Mesenchymal stem cell (in vitro differentiated cells and primary cell): ENCODE measurements around the gene CEP170B.

Source experiments
- DNase-seq: peaks from one replicate; pipeline ENCODE4 v3.0.0-alpha.2; 2013
- H2AFZ ChIP-seq: one replicate; pipeline ENCODE4 v1.6.1; 2013; ENCODE audit warnings: low read depth, mild to moderate bottlenecking, control low read depth, inconsistent platforms, low read length, moderate library complexity
- H2AK5ac ChIP-seq: 2 replicates; pipeline ENCODE4 v1.6.1; 2013; ENCODE audit warnings: low read length, moderate library complexity, mild to moderate bottlenecking, inconsistent platforms; ENCODE audit not compliant: severe bottlenecking
- H2BK120ac ChIP-seq: one replicate; pipeline ENCODE4 v1.6.1; 2013; ENCODE audit warnings: low read depth, mild to moderate bottlenecking, inconsistent platforms, low read length, moderate library complexity
- H2BK12ac ChIP-seq, 2 experiments: one replicate each; pipeline ENCODE4 v1.6.1; 2013; ENCODE audit warnings: inconsistent platforms in 2 of 2, low read length in 2 of 2, mild to moderate bottlenecking in 2 of 2, moderate library complexity in 2 of 2, control low read depth in 1 of 2
- H2BK15ac ChIP-seq: one replicate; pipeline ENCODE4 v1.6.1; 2013; ENCODE audit warnings: mild to moderate bottlenecking, low read depth, inconsistent platforms; ENCODE audit not compliant: poor library complexity, severe bottlenecking
- H2BK5ac ChIP-seq: 2 replicates; pipeline ENCODE4 v1.6.1; 2013; ENCODE audit warnings: low read depth, mild to moderate bottlenecking, low read length, control low read depth, inconsistent platforms; ENCODE audit not compliant: poor library complexity, severe bottlenecking
- H3K14ac ChIP-seq, 2 experiments: one replicate each; pipeline ENCODE4 v1.6.1; 2013; ENCODE audit warnings: inconsistent platforms in 2 of 2, low read length in 2 of 2, control low read depth in 1 of 2, mild to moderate bottlenecking in 1 of 2, moderate library complexity in 1 of 2
- H3K18ac ChIP-seq, 2 experiments: one replicate each; pipeline ENCODE4 v1.6.1; 2013; ENCODE audit warnings: inconsistent platforms in 2 of 2, low read length in 2 of 2, control low read depth in 1 of 2, low read depth in 1 of 2, mild to moderate bottlenecking in 1 of 2
- H3K23ac ChIP-seq, 2 experiments: one replicate each; pipeline ENCODE4 v1.6.1; 2013; ENCODE audit warnings: inconsistent platforms in 2 of 2, low read length in 2 of 2, mild to moderate bottlenecking in 2 of 2, moderate library complexity in 2 of 2, control low read depth in 1 of 2
- H3K27ac ChIP-seq: 2 replicates; pipeline ENCODE4 v1.5.1; 2013; ENCODE audit warnings: mild to moderate bottlenecking, moderate library complexity, low read length, control low read depth, inconsistent platforms; ENCODE audit not compliant: poor library complexity, severe bottlenecking
- H3K27me3 ChIP-seq, 2 experiments: 2 replicates each; pipeline versions ENCODE4 v1.6.1 to v1.7.0; 2013; ENCODE audit warnings: low read length in 2 of 2, mild to moderate bottlenecking in 2 of 2, moderate library complexity in 2 of 2, control low read depth in 1 of 2, inconsistent platforms in 1 of 2; ENCODE audit not compliant: control insufficient read depth in 1 of 2, insufficient read depth in 1 of 2
- H3K36me3 ChIP-seq, 2 experiments: 2 replicates each; pipeline versions ENCODE4 v1.6.1 to v1.7.0; 2013; ENCODE audit warnings: low read length in 2 of 2, control low read depth in 1 of 2, inconsistent platforms in 1 of 2, low read depth in 1 of 2, mild to moderate bottlenecking in 1 of 2; ENCODE audit not compliant: insufficient read depth in 2 of 2, control insufficient read depth in 1 of 2
- H3K4ac ChIP-seq, 2 experiments: one replicate each; pipeline ENCODE4 v1.6.1; 2013; ENCODE audit warnings: inconsistent platforms in 2 of 2, low read length in 2 of 2, mild to moderate bottlenecking in 2 of 2, moderate library complexity in 2 of 2, control low read depth in 1 of 2, low read depth in 1 of 2
- H3K4me1 ChIP-seq: 2 replicates; pipeline ENCODE4 v1.6.1; 2013; ENCODE audit warnings: low read depth, low read length, control low read depth; ENCODE audit not compliant: control insufficient read depth, insufficient read depth
- H3K4me2 ChIP-seq: 2 replicates; pipeline ENCODE4 v1.6.1; 2013; ENCODE audit warnings: low read length, mild to moderate bottlenecking, inconsistent platforms; ENCODE audit not compliant: poor library complexity, severe bottlenecking
- H3K4me3 ChIP-seq, 2 experiments: 2 replicates each; pipeline versions ENCODE4 v1.5.1 to v1.7.0; 2013; ENCODE audit warnings: low read length in 2 of 2, mild to moderate bottlenecking in 2 of 2, control low read depth in 1 of 2, low read depth in 1 of 2; ENCODE audit not compliant: insufficient read depth in 1 of 2
- H3K79me1 ChIP-seq: replicated peaks from 2 replicates; pipeline ENCODE4 v1.6.1; 2013; ENCODE audit warnings: mild to moderate bottlenecking, control low read depth, low read length, inconsistent platforms; ENCODE audit not compliant: poor library complexity, severe bottlenecking
- H3K9ac ChIP-seq: 2 replicates; pipeline ENCODE4 v1.7.0; 2013; ENCODE audit warnings: mild to moderate bottlenecking, low read length, moderate library complexity
- H3K9me3 ChIP-seq: 2 replicates; pipeline ENCODE4 v1.7.0; 2013; ENCODE audit warnings: mild to moderate bottlenecking, low read length; ENCODE audit not compliant: control insufficient read depth
- H4K8ac ChIP-seq: one replicate; pipeline ENCODE4 v1.6.1; 2013; ENCODE audit warnings: inconsistent platforms, mild to moderate bottlenecking, low read length, moderate library complexity
- H4K91ac ChIP-seq: one replicate; pipeline ENCODE4 v1.6.1; 2013; ENCODE audit warnings: mild to moderate bottlenecking, low read length, inconsistent platforms
- WGBS: methylation state at CpG from one replicate; pipeline ENCODE4 v1.1.7; 2013; ENCODE audit warnings: mixed read lengths; 5-methylcytosine and 5-hydroxymethylcytosine counted together

The CEP170B gene

DNA sequence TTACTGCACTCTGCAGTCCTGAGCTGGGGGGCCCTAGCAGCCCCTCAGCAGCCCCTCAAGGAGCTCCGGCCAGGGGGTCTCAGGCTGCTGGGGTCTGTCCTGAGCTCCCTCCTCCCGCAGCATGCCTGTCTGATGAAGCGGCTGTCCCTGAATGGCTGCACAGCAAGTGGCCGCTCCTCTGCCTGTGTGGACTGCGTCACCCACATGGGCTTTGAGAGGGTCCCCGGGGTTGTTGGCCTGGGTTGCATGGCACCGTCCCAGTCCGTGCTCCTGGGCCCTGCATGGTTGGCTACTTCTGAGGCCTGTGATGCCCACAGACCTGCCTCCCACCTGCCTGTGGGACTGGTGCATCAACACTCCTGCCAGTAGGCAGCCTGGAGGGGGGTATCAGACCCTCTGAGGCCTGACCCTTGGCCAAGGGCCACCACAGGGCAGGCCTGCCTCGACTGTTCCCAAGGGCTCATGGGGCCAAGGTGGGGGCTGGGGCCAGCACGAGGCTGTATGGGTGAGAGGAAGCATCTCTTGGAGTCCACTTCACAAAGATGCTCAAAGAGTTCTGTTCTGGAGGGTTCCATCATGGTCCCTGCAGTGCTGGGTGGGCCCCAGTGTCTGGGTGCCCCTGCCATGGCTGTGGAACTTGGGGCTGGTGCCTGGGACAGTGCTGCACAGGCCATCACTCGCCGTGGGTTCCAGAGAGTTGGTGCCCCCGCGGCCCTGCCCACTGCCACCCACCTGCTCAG lies 12.2 kb downstream of the CEP170B start:
- Histone ChIP-seq H2AK5ac (no peak overlapping the region), H3K14ac (no peak overlapping the region)

DNA sequence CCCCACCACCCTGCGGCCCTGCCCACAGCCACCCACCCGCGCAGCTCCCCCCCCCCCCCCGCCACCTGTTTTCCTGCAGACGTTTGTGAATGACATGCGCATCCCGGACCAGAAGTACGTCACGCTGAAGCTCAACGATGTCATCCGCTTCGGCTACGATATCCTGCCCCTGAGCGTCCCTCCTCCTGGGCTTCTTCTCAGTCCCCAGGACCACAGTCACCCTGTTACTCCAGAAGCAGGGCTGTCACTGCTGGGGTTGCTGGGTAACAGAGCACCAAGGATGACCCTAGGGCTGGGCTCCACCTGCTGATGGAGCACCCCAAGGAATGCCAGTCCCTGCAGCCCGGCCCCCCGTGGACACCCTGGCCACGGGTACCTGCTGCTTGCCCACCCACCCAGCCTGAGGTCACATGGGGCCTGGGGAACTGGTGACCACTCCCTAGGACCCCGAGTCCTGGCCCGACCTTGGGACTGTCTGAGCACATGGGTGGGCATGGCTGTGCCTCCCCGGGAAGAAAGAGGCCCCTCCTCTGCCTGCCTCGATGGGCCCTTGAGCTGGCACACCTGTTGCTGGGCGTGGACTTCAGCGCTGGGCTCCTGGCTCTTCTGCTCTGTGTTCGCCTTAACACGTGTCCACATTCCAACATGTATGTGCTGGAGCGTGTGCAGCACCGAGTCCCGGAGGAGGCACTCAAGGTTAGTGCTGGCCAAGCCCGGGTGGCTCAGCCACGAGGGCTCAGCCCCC lies 12.9 kb downstream of the CEP170B start:
- WGBS = 83% methylated on average over 29 of the region's 30 CpGs
- H3K4me1 ChIP-seq = peaks cover 35% of the 10 kb centered on the region
- H3K27me3 ChIP-seq = no peaks in the 10 kb centered on the region
- no peak overlapping the region for H3K23ac ChIP-seq
- H3K9me3 ChIP-seq = no peaks in the 10 kb centered on the region
- H3K14ac ChIP-seq = no peak overlapping the region
- no peak overlapping the region for H2BK120ac ChIP-seq
- no peak for DNase-seq
- H2BK12ac ChIP-seq = no peak overlapping the region
- H3K79me1 ChIP-seq = peaks cover 57% of the 10 kb centered on the region
- no peak overlapping the region for H3K27ac ChIP-seq
- H2AK5ac ChIP-seq = no peak overlapping the region
- no peak overlapping the region for H2BK15ac ChIP-seq
- H3K18ac ChIP-seq = no peak overlapping the region
- no peak overlapping the region for H2AFZ ChIP-seq
- no peak overlapping the region for H3K4ac ChIP-seq
- no peak overlapping the region for H3K4me2 ChIP-seq
- H3K36me3 ChIP-seq = peaks cover 18 to 71% of the 10 kb centered on the region in 2 experiments
- H4K8ac ChIP-seq = no peak overlapping the region
- H3K9ac ChIP-seq = no peak overlapping the region
- no peak overlapping the region for H3K4me3 ChIP-seq
- H2BK5ac ChIP-seq = no peak overlapping the region
- H4K91ac ChIP-seq = no peak overlapping the region

More for the DNA sequence above, 12.2 kb downstream of the CEP170B start:
- DNase-seq = no peak
- Histone ChIP-seq H3K18ac (no peak overlapping the region), H3K36me3 (peaks cover 18 to 65% of the 10 kb centered on the region in 2 experiments), H3K9ac (no peak overlapping the region), H2AFZ (no peak overlapping the region), H2BK120ac (no peak overlapping the region), H3K4ac (no peak overlapping the region), H3K4me2 (no peak overlapping the region), H3K27ac (no peak overlapping the region), H3K23ac (no peak overlapping the region), H3K27me3 (no peaks in the 10 kb centered on the region), H3K4me1 (peaks cover 37% of the 10 kb centered on the region), H4K8ac (no peak overlapping the region), H3K9me3 (no peaks in the 10 kb centered on the region), H2BK15ac (no peak overlapping the region), H3K79me1 (peaks cover 57% of the 10 kb centered on the region), H2BK12ac (no peak overlapping the region), H2BK5ac (no peak overlapping the region), H4K91ac (no peak overlapping the region), H3K4me3 (no peak overlapping the region)
- 90% methylated on average over 14 of the region's 14 CpGs for WGBS

DNA sequence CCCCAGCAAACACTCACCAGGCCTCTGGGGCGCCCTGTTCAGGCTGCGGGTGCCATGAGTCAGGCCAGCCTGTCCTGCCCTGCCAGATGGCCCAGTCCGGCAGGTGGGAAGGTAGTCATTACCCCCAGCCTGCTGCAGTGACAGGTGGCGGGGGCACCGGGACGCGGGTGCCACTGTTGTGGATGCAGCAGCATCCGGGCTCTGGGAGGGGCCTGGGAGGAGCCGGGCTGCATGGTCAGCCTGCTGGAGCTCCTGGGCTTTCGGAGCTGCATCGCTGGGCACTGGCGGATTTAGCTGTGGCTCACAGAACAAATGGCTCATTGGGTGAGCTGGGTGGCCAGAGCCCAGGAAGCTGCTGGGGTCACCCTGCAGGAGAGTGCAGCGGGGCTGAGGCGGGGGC lies 13.5 kb downstream of the CEP170B start:
- Histone ChIP-seq H3K79me1 (peaks cover 56% of the 10 kb centered on the region), H2BK15ac (no peak overlapping the region), H2BK12ac (no peak overlapping the region), H3K9ac (no peak overlapping the region), H4K8ac (no peak overlapping the region), H3K14ac (no peak overlapping the region), H3K4ac (no peak overlapping the region), H3K4me2 (no peak overlapping the region), H3K36me3 (peaks cover 24 to 77% of the 10 kb centered on the region in 2 experiments), H2BK5ac (no peak overlapping the region), H3K9me3 (no peaks in the 10 kb centered on the region), H3K27ac (no peak overlapping the region), H3K23ac (no peak overlapping the region), H3K4me3 (no peak overlapping the region), H2BK120ac (no peak overlapping the region), H4K91ac (no peak overlapping the region), H2AFZ (no peak overlapping the region), H3K27me3 (no peaks in the 10 kb centered on the region), H3K4me1 (peaks cover 30% of the 10 kb centered on the region), H3K18ac (no peak overlapping the region), H2AK5ac (no peak overlapping the region)
- whole genome bisulfite sequencing = 93% methylated on average over 14 of the region's 14 CpGs
- DNase-seq = no peak

DNA sequence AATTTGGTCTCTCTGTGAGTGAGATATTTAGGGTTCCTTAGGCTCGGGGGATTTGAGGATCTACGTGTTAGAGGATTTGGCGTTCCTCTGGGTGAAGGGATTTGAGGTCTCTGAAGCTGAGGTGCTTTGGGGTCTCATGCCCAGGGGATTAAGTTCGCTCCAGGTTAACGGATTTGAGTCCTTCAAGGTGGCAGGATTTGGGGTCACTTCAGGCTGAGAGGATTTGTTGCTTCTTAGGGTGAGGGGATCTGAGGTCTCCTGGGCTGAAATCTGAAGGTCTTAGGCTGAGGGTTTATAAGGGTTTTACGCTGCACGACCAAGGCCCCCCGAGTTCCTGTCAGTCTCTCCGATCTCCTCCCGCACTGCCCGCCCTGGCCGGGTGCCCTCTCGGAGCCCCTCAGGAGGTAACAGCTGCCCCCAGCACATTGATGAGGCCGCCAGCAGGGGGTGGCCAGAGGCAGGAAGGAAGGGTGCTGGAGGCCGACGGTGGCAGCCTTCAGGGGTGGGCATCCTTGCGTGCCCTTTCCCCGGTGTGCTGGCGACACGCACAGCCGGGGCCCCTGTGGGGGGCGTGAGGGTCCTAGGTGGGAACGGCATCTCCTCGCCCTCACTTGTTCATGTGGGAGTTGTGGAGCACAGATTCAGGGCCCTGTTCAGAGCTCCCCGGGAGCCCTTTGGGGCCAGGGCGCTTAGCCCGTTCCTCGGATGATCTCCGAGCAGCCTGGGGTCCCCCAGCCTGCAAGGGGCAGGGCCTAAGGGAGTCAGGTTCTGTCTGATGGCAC lies 14.3 kb downstream of the CEP170B start:
- 94% methylated on average over 29 of the region's 29 CpGs for WGBS
- no peak overlapping the region for H3K4me3 ChIP-seq
- DNase-seq = no peak
- no peaks in the 10 kb centered on the region for H3K9me3 ChIP-seq
- peaks cover 27 to 83% of the 10 kb centered on the region in 2 experiments for H3K36me3 ChIP-seq
- H3K9ac ChIP-seq = no peak overlapping the region
- H2BK12ac ChIP-seq = no peak overlapping the region
- no peak overlapping the region for H2AK5ac ChIP-seq
- H2AFZ ChIP-seq = no peak overlapping the region
- no peak overlapping the region for H3K27ac ChIP-seq
- H3K18ac ChIP-seq = no peak overlapping the region
- no peak overlapping the region for H3K4me2 ChIP-seq
- H4K91ac ChIP-seq = no peak overlapping the region
- no peak overlapping the region for H2BK120ac ChIP-seq
- H4K8ac ChIP-seq = no peak overlapping the region
- peaks cover 48% of the 10 kb centered on the region for H3K79me1 ChIP-seq
- H2BK15ac ChIP-seq = no peak overlapping the region
- no peak overlapping the region for H3K4ac ChIP-seq
- peaks cover 22% of the 10 kb centered on the region for H3K4me1 ChIP-seq
- no peak overlapping the region for H2BK5ac ChIP-seq
- no peak overlapping the region for H3K14ac ChIP-seq
- H3K27me3 ChIP-seq = no peaks in the 10 kb centered on the region
- H3K23ac ChIP-seq = no peak overlapping the region
